ENCODE data around the gene UBAC1. TPM values are rescaled to one million over a fixed set of nuclear protein-coding genes. Genes with fewer than 3 reads are reported as not detected.
"Not testable (repeated sequence)": the region's sequence is repeated elsewhere in the genome, so short reads cannot be mapped to it uniquely, and the experiment has no call there.

The UBAC1 gene
- total RNA-seq, 1 donor: 29.0 TPM

- Histone ChIP-seq H3K36me3 (ENCODE audit: insufficient read depth, low read length) (no peaks in the 10 kb centered on the region), H3K27me3 (ENCODE audit: insufficient read depth, low read length) (no peaks in the 10 kb centered on the region), H2AFZ (ENCODE audit: low read length) (no peak overlapping the region), H3K79me2 (ENCODE audit: insufficient read depth, low read length) (peaks cover 98% of the 10 kb centered on the region), H3K27ac (ENCODE audit: low read depth, low read length) (no peak overlapping the region), H4K20me1 (ENCODE audit: insufficient read depth, low read length) (peaks cover 85% of the 10 kb centered on the region), H3K4me3 (ENCODE audit: insufficient read depth, low read length) (no peak overlapping the region), H3K9me3 (ENCODE audit: low read depth, low read length) (no peaks in the 10 kb centered on the region), H3K4me1 (ENCODE audit: insufficient read depth, low read length) (no peaks in the 10 kb centered on the region), H3K4me2 (ENCODE audit: insufficient read depth, low read length) (no peak overlapping the region)
- TF ChIP-seq, protein P1, sequence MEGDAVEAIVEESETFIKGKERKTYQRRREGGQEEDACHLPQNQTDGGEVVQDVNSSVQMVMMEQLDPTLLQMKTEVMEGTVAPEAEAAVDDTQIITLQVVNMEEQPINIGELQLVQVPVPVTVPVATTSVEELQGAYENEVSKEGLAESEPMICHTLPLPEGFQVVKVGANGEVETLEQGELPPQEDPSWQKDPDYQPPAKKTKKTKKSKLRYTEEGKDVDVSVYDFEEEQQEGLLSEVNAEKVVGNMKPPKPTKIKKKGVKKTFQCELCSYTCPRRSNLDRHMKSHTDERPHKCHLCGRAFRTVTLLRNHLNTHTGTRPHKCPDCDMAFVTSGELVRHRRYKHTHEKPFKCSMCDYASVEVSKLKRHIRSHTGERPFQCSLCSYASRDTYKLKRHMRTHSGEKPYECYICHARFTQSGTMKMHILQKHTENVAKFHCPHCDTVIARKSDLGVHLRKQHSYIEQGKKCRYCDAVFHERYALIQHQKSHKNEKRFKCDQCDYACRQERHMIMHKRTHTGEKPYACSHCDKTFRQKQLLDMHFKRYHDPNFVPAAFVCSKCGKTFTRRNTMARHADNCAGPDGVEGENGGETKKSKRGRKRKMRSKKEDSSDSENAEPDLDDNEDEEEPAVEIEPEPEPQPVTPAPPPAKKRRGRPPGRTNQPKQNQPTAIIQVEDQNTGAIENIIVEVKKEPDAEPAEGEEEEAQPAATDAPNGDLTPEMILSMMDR (IDR thresholded peaks at IDR 0.05; ENCODE audit: extremely low read depth, low read depth, low read length): no peak
- no peak for DNase-seq (ENCODE audit: insufficient read length, low spot score, missing footprints)
These were observed 68.1 kb downstream of the UBAC1 start for GRCh38 chr9:135893104-135893503.

- Histone ChIP-seq H4K20me1 (ENCODE audit: insufficient read depth, low read length) (peaks cover 85% of the 10 kb centered on the region), H3K79me2 (ENCODE audit: insufficient read depth, low read length) (peaks cover 98% of the 10 kb centered on the region)
- H2AFZ ChIP-seq (ENCODE audit: low read length); H3K36me3 ChIP-seq (ENCODE audit: insufficient read depth, low read length); DNase-seq (ENCODE audit: insufficient read length, low spot score, missing footprints); H3K4me3 ChIP-seq (ENCODE audit: insufficient read depth, low read length); H3K27ac ChIP-seq (ENCODE audit: low read depth, low read length); H3K9me3 ChIP-seq (ENCODE audit: low read depth, low read length); H3K4me1 ChIP-seq (ENCODE audit: insufficient read depth, low read length); H3K27me3 ChIP-seq (ENCODE audit: insufficient read depth, low read length); H3K4me2 ChIP-seq (ENCODE audit: insufficient read depth, low read length): not testable (repeated sequence)
These were observed 68.8 kb downstream of the UBAC1 start for GRCh38 chr9:135892327-135892726.

- Histone ChIP-seq H3K79me2 (ENCODE audit: insufficient read depth, low read length) (peaks cover 98% of the 10 kb centered on the region), H3K27me3 (ENCODE audit: insufficient read depth, low read length) (no peaks in the 10 kb centered on the region), H3K9me3 (ENCODE audit: low read depth, low read length) (no peaks in the 10 kb centered on the region), H2AFZ (ENCODE audit: low read length) (no peak overlapping the region), H3K27ac (ENCODE audit: low read depth, low read length) (no peak overlapping the region), H4K20me1 (ENCODE audit: insufficient read depth, low read length) (peaks cover 87% of the 10 kb centered on the region), H3K4me1 (ENCODE audit: insufficient read depth, low read length) (peaks cover 3% of the 10 kb centered on the region), H3K4me3 (ENCODE audit: insufficient read depth, low read length) (no peak overlapping the region), H3K4me2 (ENCODE audit: insufficient read depth, low read length) (no peak overlapping the region), H3K36me3 (ENCODE audit: insufficient read depth, low read length) (no peaks in the 10 kb centered on the region)
- peak; percentile 68 for DNase-seq (ENCODE audit: insufficient read length, low spot score, missing footprints)
- TF ChIP-seq, protein P1 (IDR thresholded peaks at IDR 0.05; ENCODE audit: extremely low read depth, low read depth, low read length): no peak
These were observed 70.0 kb downstream of the UBAC1 start for GRCh38 chr9:135891027-135891631.

GRCh38 chr9:135890190-135891026 is 70.8 kb downstream of the UBAC1 start:
- H3K27ac ChIP-seq (ENCODE audit: low read depth, low read length): no peak overlapping the region
- H3K79me2 ChIP-seq (ENCODE audit: insufficient read depth, low read length): peaks cover 98% of the 10 kb centered on the region
- H3K9me3 ChIP-seq (ENCODE audit: low read depth, low read length): no peaks in the 10 kb centered on the region
- H3K27me3 ChIP-seq (ENCODE audit: insufficient read depth, low read length): no peaks in the 10 kb centered on the region
- no peaks in the 10 kb centered on the region for H3K36me3 ChIP-seq (ENCODE audit: insufficient read depth, low read length)
- DNase-seq (ENCODE audit: insufficient read length, low spot score, missing footprints): peak; percentile 53
- H2AFZ ChIP-seq (ENCODE audit: low read length): no peak overlapping the region
- H3K4me1 ChIP-seq (ENCODE audit: insufficient read depth, low read length): peaks cover 7% of the 10 kb centered on the region
- no peak overlapping the region for H3K4me2 ChIP-seq (ENCODE audit: insufficient read depth, low read length)
- TF ChIP-seq, protein P1 (IDR thresholded peaks at IDR 0.05; ENCODE audit: extremely low read depth, low read depth, low read length): no peak
- peaks cover 93% of the 10 kb centered on the region for H4K20me1 ChIP-seq (ENCODE audit: insufficient read depth, low read length)
- H3K4me3 ChIP-seq (ENCODE audit: insufficient read depth, low read length): no peak overlapping the region

Data from osteoblast (primary cell).